Measurements from ENCODE around the gene GIT1. TPM values are rescaled to one million over a fixed set of nuclear protein-coding genes. Genes with fewer than 3 reads are reported as not detected.

GIT1 gene
- total and polyA plus RNA-seq, 2 of the 13 experiments (the other 11 are each of a cell fraction or from before 2014, with no cell fraction given), result 14.2 to 30.8 TPM

DNA sequence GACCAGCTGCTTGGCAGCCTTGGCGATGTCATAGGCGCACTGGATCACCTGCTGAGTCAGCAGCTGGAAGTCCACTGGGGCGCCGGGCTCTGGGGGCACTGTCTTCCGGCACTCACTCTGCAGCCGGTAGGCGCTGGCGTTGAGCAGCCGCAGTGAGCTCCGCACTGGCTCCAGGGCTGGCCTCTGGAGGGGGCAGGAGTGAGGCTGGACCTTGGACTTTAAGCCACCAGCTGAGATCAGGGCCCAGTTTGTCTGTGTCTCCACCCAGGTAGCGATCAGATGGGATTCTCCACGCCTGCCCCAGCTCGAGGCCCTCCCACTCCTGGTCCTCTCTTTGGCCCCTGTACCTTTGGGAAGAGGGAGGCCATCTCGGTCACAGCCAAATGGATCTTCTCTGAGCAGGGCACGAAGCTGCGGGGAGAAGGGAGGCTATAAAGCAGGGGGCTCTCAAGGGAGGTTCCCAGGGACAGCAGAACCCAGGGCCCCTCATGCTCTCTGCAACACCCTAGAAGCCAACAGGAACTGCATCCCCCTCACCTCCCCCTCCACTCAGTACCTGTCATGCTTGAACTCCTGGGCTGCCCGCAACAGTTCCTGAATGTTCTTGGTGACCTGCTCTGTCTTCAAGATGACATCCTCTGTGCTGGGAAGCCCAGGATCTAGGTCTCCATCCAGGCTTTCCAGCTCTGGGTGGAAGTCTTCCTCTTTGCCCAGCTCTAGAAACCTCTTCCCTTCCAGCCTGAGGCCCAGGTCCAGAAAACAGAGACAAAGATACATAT is 14.5 kb downstream of the GIT1 start:
- Histone ChIP-seq H3K4me2 (ENCODE audit: low read depth, low read length) (peak overlapping the region; percentile 59), H3K27me3 (ENCODE audit: control insufficient read depth in 1 of 2, insufficient read depth in 2 of 2, low read length in 2 of 2) (no peaks in the 10 kb centered on the region), H2AFZ (ENCODE audit: low read length) (no peak overlapping the region), H3K9ac (ENCODE audit: insufficient read depth, low read depth, low read length) (no peak overlapping the region), H3K9me3 (ENCODE audit: low read length) (no peaks in the 10 kb centered on the region), H3K27ac (ENCODE audit: extremely low read length, insufficient read depth, low read length) (peak overlapping the region; percentile 60), H3K79me2 (ENCODE audit: insufficient read depth, low read length) (no peaks in the 10 kb centered on the region), H3K4me1 (ENCODE audit: insufficient read depth, low read length) (peaks cover 23% of the 10 kb centered on the region), H4K20me1 (ENCODE audit: insufficient read depth, low read length) (no peaks in the 10 kb centered on the region), H3K4me3 (replicated peaks in 1 of 3; ENCODE audit: insufficient read depth in 1 of 3, low read depth in 2 of 3, low read length in 3 of 3) (peak overlapping the region in 1 of 3 experiments; percentile 30; a peak in 1 of 6 replicates), H3K36me3 (replicated peaks in 1 of 2; ENCODE audit: control insufficient read depth in 1 of 2, insufficient read depth in 2 of 2, low read length in 2 of 2) (peaks cover 5 to 17% of the 10 kb centered on the region in 2 experiments; a peak in 4 of 5 replicates)
- ChIA-PET CTCF (ENCODE audit: low intra/inter-chr PET ratio, low total read pairs) (interaction anchor here (1.0 to 1.2 kb wide), 2 partner anchors 17 to 43 kb away, joined by 4 to 5 read pairs; no protein-coding TSS in a partner anchor), POLR2A (interaction anchor here (0.8 to 1.6 kb wide), 10 partner anchors 9 to 281 kb away, joined by 3 to 23 read pairs (median 3); partner anchors contain the start of genes ABHD15, ANKRD13B and NUFIP2)
- peak; percentile 96 for FAIRE-seq
- peak; percentile 90 for DNase-seq (ENCODE audit: low spot score)
- in situ Hi-C loops (cut with HindIII; ENCODE audit: extremely low pct_ligation_motif_present, low pct_unique_long_range_greater_than_20kb), result no loop called here
- 0% methylated on average over 6 of the region's 17 CpGs for WGBS (ENCODE audit: low lambda C conversion rate)
- peak; percentile 95 for ATAC-seq
- TSS peak; percentile 45 for BruUV-seq (replicated peaks)
- intact Hi-C loops (cut with micrococcal nuclease; ENCODE audit: unreplicated experiment), result loop anchor here (2.0 kb wide), 1 partner anchor 16 kb away; no protein-coding TSS in a partner anchor
- peak; percentile 62; the same call in 1 of the 2 replicates for TF ChIP-seq ZMYM4 (CRISPR knock-in tag; IDR thresholded peaks at IDR 0.05)
- TF ChIP-seq XRCC5 (optimal IDR thresholded peaks at IDR 0.05; ENCODE audit: low read length), result peak; percentile 81
- no peak for TF ChIP-seq NCOA1 (CRISPR knock-in tag; IDR thresholded peaks at IDR 0.05)
- TF ChIP-seq, protein P1, sequence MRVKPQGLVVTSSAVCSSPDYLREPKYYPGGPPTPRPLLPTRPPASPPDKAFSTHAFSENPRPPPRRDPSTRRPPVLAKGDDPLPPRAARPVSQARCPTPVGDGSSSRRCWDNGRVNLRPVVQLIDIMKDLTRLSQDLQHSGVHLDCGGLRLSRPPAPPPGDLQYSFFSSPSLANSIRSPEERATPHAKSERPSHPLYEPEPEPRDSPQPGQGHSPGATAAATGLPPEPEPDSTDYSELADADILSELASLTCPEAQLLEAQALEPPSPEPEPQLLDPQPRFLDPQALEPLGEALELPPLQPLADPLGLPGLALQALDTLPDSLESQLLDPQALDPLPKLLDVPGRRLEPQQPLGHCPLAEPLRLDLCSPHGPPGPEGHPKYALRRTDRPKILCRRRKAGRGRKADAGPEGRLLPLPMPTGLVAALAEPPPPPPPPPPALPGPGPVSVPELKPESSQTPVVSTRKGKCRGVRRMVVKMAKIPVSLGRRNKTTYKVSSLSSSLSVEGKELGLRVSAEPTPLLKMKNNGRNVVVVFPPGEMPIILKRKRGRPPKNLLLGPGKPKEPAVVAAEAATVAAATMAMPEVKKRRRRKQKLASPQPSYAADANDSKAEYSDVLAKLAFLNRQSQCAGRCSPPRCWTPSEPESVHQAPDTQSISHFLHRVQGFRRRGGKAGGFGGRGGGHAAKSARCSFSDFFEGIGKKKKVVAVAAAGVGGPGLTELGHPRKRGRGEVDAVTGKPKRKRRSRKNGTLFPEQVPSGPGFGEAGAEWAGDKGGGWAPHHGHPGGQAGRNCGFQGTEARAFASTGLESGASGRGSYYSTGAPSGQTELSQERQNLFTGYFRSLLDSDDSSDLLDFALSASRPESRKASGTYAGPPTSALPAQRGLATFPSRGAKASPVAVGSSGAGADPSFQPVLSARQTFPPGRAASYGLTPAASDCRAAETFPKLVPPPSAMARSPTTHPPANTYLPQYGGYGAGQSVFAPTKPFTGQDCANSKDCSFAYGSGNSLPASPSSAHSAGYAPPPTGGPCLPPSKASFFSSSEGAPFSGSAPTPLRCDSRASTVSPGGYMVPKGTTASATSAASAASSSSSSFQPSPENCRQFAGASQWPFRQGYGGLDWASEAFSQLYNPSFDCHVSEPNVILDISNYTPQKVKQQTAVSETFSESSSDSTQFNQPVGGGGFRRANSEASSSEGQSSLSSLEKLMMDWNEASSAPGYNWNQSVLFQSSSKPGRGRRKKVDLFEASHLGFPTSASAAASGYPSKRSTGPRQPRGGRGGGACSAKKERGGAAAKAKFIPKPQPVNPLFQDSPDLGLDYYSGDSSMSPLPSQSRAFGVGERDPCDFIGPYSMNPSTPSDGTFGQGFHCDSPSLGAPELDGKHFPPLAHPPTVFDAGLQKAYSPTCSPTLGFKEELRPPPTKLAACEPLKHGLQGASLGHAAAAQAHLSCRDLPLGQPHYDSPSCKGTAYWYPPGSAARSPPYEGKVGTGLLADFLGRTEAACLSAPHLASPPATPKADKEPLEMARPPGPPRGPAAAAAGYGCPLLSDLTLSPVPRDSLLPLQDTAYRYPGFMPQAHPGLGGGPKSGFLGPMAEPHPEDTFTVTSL (CRISPR knock-in tag; IDR thresholded peaks at IDR 0.05; ENCODE audit: borderline replicate concordance), result no peak
- TF ChIP-seq TCF7L2 (IDR thresholded peaks at IDR 0.05; ENCODE audit: low read depth, low read length), result no peak
- TF ChIP-seq, protein P2, sequence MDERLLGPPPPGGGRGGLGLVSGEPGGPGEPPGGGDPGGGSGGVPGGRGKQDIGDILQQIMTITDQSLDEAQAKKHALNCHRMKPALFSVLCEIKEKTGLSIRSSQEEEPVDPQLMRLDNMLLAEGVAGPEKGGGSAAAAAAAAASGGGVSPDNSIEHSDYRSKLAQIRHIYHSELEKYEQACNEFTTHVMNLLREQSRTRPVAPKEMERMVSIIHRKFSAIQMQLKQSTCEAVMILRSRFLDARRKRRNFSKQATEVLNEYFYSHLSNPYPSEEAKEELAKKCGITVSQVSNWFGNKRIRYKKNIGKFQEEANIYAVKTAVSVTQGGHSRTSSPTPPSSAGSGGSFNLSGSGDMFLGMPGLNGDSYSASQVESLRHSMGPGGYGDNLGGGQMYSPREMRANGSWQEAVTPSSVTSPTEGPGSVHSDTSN (CRISPR knock-in tag; IDR thresholded peaks at IDR 0.05), result no peak
- TF ChIP-seq ZNF556 (CRISPR knock-in tag; IDR thresholded peaks at IDR 0.05; ENCODE audit: borderline replicate concordance), result peak; percentile 84; the same call in 1 of the 2 replicates
- TF ChIP-seq, protein P3, sequence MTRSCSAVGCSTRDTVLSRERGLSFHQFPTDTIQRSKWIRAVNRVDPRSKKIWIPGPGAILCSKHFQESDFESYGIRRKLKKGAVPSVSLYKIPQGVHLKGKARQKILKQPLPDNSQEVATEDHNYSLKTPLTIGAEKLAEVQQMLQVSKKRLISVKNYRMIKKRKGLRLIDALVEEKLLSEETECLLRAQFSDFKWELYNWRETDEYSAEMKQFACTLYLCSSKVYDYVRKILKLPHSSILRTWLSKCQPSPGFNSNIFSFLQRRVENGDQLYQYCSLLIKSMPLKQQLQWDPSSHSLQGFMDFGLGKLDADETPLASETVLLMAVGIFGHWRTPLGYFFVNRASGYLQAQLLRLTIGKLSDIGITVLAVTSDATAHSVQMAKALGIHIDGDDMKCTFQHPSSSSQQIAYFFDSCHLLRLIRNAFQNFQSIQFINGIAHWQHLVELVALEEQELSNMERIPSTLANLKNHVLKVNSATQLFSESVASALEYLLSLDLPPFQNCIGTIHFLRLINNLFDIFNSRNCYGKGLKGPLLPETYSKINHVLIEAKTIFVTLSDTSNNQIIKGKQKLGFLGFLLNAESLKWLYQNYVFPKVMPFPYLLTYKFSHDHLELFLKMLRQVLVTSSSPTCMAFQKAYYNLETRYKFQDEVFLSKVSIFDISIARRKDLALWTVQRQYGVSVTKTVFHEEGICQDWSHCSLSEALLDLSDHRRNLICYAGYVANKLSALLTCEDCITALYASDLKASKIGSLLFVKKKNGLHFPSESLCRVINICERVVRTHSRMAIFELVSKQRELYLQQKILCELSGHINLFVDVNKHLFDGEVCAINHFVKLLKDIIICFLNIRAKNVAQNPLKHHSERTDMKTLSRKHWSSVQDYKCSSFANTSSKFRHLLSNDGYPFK (CRISPR knock-in tag; IDR thresholded peaks at IDR 0.05; ENCODE audit: borderline replicate concordance), result no peak
- TF ChIP-seq FOXP1 (IDR thresholded peaks at IDR 0.05), result no peak
- TF ChIP-seq FOXP1 (CRISPR knock-in tag; IDR thresholded peaks at IDR 0.05), result peak; percentile 19; the same call in 1 of the 2 replicates
- TF ChIP-seq ZNF703 (CRISPR knock-in tag; IDR thresholded peaks at IDR 0.05; ENCODE audit: borderline replicate concordance), result no peak
- no peak for TF ChIP-seq ATF7 (IDR thresholded peaks at IDR 0.05)
- TF ChIP-seq ATF7 (CRISPR knock-in tag; IDR thresholded peaks at IDR 0.05), result peak; percentile 82
- TF ChIP-seq FOXO1 (CRISPR knock-in tag; IDR thresholded peaks at IDR 0.05), result peak; percentile 32; the same call in 1 of the 2 replicates
